Activated T-cell treated with anti-CD3 and anti-CD28 coated beads, Interleukin-2, amount 50 U/mL, for 48 hours (primary cell): ENCODE data around the gene SMAD7.
A peak's percentile ranks its signal among the peaks of the same experiment; 100 is the strongest.

Experiments used
- DNase-seq, 2 experiments: peaks; one replicate each; pipeline ENCODE4 v3.0.0-alpha.2; 2020

The SMAD7 gene, protein sequence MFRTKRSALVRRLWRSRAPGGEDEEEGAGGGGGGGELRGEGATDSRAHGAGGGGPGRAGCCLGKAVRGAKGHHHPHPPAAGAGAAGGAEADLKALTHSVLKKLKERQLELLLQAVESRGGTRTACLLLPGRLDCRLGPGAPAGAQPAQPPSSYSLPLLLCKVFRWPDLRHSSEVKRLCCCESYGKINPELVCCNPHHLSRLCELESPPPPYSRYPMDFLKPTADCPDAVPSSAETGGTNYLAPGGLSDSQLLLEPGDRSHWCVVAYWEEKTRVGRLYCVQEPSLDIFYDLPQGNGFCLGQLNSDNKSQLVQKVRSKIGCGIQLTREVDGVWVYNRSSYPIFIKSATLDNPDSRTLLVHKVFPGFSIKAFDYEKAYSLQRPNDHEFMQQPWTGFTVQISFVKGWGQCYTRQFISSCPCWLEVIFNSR

DNA sequence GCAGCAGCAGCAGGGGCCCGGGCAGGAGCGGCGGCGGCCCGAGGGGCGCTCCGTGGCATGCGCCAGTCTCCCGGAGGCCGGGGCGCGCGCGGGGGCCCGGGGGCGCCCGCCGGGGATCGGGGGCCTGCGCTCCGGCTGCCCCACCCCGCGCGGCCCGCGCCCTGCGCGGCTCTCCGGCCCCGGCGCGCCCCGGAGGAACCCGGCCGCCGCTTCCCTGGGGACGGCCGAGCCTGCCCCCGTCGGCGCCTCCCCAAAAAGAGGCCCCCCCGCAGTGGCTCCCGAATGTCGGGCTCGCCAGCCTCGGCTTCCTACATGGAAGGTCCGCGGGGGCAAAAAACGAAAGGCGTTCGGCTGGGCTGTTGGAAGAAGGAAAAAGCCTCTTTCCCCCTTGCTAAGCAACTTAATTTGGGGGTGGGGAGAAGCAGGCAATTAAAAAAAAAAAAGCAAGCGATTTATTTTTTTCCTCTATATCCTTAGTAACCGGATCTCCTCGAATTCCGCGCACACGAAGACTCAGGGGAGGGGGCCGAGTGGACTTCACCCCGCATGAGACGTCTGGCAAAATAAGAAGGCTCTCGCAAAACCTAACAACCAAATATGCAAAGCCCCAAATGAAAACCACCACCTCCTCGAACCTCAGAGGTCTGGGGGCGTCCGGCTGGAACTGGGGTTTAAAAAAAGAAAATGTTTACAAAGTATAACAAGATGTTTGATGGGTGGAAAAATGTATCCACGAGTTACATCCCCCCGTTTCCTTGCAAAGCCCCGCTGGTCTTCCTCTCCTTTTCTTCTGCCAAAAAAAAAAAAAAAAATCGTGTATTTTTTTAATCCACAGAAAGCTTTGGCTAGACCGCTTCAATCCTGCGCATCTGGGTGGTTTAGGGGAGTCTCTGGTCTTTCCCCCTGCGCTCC, at the start of gene SMAD7:
TSS of gene SMAD7 (minus strand) at position 430 of the 912 bp plus-strand sequence. CDS start 541 bp downstream, outside the sequence.
- DNase-seq: peak; percentile 41 to 42

DNA sequence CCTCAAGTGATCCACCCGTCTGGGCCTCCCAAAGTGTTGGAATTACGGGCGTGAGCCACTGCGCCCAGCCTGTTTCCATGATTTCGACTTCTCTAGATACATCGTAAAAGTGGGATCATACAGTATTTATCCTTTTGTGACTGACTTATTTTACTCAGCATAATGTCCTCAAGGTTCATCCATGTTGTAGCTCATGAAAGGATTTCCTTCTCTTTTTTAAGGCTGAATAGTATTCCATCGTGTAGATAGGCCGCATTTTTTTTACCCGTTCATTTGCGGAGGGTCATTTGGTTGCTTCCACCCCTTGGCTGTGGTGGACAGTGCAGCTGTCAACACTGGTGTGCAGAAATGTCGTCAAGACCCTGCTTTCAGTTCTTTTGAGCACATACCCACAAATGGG, 48.8 kb upstream of the SMAD7 start:
- DNase-seq: no peak

DNA sequence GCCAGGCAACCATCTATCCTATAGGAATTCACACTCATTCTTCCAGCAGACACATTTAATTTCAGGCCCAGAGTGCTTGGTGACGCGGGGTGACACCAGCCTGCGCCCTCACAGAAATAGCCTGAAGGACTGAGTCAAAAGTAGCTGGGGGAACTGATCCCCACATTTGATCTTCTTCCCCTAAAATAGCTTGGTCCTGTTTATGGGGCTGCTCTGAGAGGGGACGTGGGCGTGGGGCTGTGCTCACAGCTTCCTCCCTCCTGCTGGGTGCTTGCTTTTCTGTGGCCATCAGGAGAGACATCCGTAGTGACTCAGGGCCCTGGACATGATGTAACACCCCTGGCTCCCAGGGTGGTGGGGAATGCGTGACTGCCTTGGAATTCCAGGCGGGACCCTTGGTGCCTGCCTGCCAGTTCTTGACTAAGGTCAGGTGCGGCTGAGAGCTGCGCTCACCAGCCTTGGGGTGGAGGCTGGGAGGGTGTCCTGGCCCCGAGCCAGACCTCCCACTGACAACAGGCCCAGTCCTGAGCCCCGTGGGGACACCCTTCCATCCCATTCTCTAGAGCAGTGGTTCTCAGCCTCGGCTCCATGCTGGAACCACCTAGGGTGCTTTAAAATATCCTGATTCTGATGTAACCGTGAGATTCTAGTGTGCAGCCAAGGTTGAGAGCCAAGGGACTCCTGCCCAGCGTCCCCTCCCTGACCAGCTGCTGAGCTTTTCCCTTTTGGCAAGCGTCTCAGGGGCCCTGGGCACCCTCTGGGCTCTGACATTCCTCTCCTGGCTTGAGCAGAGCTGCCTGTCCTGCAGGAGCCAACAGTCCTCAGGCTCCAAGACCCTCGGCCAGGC, 47.4 kb upstream of the SMAD7 start:
- no peak for DNase-seq

GRCh38 chr18:48997681-48997984, 46.9 kb upstream of the SMAD7 start:
- DNase-seq: no peak

GRCh38 chr18:48996901-48997463, 46.2 kb upstream of the SMAD7 start:
- no peak for DNase-seq

- DNase-seq: no peak
Measured at GRCh38 chr18:48996041-48996440, 45.3 kb upstream of the SMAD7 start.

DNA sequence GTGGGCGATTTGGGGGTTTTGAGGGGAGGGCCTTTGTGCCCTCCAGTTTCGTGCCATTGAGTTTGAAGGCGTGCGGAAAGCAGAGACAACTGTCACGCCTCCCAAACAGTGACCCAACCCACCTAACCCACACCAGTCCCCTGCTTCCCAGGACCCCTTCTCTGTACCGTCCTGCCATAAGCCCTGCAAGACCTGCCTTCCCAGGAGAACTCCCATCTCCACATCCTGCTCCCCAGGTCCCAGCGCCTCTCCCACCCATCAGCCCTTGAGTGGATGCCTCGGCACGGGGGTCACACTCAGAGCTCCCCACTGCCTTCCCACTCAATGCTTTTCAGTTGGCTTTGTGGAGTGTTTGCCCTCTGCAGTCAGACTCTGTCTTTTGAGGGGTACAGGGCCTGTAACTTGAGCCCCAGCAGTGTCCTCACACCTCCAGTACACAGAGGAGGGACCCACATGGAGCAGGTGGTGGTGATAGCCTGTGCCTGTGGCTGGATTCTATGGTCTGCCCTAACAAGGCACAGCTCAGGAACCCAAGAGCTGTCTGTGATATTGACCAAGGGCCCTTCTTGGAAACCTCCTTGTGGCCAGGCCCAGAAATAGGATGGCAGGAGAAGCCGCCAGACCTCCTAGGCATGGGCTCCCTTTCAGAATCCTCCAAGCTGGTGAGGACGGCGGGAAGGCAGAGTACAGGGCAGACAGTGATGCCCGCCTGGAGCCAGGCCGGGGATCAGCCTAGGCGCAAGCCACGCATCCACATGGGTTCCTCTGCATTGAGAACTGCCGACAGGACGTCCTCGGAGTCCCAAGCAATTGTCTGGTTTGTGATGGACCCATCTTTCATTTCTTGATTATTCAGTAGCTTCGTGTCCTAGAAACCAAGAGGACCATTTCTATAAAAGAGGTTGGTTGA, 44.4 kb upstream of the SMAD7 start:
- no peak for DNase-seq

GRCh38 chr18:48994044-48994651, 43.4 kb upstream of the SMAD7 start:
- no peak for DNase-seq

GRCh38 chr18:48993586-48993985, 42.8 kb upstream of the SMAD7 start:
- no peak for DNase-seq

DNA sequence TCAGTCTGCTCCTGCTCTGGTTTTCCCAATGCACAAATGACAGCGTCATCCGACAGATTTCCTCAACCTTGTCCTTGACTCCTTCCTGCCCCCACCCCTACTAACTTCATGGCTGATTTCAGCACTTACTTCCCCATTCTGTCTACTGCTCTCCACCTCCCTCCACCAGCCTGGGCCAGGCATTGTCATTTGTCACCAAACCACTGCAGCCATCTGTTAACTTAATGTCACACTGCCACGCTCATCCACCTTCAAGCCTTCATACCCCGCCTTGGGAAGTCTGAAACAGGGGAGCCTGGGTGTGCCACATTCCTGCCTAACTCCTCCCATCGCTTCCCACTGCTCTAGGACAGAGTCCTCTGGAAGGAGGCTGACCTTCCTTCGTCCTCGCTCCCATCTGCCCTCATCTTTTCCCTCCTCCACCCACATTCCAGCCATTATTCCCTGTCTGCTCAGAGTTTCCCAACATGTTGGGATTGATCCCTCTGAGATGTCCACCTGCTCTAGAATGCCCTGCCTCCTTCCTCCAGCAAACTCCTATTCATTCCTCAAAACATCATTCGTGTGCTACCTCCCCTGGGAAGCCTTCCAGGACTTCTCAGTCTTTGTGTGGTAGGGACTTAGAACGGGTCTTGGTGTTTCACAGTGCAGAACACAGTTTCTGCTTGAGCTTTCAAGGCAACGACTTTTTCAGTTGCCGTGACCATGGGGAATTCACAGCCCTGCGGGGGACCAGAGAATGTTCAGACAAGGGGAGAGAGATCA, 42.2 kb upstream of the SMAD7 start:
- no peak for DNase-seq

DNA sequence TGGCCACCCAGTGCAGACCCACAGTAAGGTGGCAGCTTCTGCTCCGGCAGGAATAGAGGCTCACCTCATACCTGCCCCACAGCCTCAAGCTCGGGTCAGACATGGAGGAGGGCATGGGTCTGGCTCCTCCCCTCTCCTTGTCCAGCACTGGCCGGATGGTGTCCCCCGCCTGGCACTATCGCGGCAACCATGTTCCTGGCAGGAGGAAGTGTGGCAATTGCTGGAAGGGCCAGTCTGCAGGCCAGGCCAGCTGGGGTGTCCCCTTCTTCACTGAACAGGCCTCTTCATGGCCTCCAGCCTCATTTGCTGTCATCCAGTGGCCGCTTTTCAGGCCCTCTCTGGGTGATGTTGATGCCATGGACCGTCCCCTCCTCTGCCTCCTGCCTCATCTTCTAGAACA, 41.4 kb upstream of the SMAD7 start:
- DNase-seq: no peak

DNA sequence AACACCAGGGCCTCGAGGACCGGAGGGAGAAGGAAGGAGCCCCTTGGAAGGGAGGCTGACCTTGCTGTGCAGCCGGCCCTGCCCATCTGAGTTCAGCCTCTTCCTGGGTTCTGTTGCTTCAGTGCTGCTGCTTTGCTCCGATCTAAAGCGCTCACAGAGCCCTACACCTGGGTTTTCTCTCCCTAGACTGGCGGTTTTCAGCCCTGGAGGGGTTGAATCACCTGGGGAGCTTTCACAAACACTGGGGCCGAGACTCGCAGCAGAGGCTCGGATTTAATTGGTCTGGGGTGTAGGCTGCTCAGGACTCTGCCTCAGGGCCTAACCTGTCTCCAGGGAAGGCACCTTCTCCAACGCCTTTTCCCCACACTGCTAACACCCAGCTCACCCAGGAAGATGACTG, 40.9 kb upstream of the SMAD7 start:
- no peak for DNase-seq

DNA sequence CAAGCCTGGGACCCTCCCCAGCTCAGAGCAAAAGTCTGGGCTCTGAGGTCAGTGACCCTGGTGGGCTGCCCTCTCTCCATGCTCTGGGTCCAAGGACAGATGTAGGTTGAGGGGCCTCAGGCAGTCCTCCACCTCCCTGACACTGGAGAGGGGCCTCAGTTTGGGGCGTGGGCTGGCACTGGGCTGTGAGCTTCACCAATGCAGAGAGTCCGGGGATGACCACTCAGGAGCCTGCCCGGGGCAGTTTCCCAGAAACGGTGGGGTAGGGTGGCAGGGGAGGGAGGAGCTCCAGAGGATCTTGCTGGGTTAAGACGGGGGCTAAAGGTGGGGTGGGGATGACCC, 40.5 kb upstream of the SMAD7 start:
- no peak for DNase-seq

- DNase-seq: no peak
Measured at GRCh38 chr18:48990481-48991318, 39.9 kb upstream of the SMAD7 start.

GRCh38 chr18:48989304-48990303, 38.8 kb upstream of the SMAD7 start:
- DNase-seq: no peak

GRCh38 chr18:48988508-48989303, 37.9 kb upstream of the SMAD7 start:
- no peak for DNase-seq

DNA sequence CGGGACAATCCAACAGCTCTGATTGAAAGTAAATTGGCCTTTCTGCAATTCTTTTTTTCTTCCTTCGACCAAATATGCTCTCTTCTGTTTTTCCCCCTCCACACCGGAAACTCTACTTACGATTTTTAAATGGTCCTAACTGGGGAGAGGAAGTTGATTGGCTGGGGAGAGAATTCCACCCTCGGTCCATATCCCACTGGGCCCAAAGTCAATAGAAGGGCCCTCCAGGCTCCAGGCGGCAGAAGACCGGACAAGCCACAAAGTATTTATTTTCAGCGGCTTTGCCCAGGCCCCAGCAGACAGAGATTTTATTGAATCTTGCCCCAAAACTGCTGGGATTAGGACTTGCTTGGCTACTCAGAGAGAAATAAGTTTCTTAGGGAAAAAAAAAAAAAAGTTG, 37.1 kb upstream of the SMAD7 start:
- DNase-seq: no peak
